Astrocyte (in vitro differentiated cells and primary cell): ENCODE results near the gene DEFB113. TPM values are rescaled to one million over a fixed set of nuclear protein-coding genes. Genes with fewer than 3 reads are reported as not detected.

Experiments
- DNase-seq: peaks from one replicate; pipeline ENCODE4 v3.0.0-alpha.2; 2010; ENCODE audit warnings: low read depth
- FAIRE-seq: peaks from 2 replicates; lab custom pipeline; 2011; peaks lifted over from hg19 to GRCh38; lab: Jason Lieb, UNC
- H2AFZ ChIP-seq: 2 replicates; pipeline ENCODE4 v1.6.0; 2012; ENCODE audit warnings: low read depth, low read length, inconsistent platforms
- H3K27ac ChIP-seq: 2 replicates; pipeline ENCODE4 v1.5.1; 2011; ENCODE audit warnings: low read depth, low read length, inconsistent platforms
- H3K27me3 ChIP-seq: 2 replicates; pipeline ENCODE4 v1.6.0; 2011; ENCODE audit warnings: low read length, inconsistent platforms; ENCODE audit not compliant: insufficient read depth
- H3K36me3 ChIP-seq: 2 replicates; pipeline ENCODE4 v1.5.1; 2011; ENCODE audit warnings: low read length, inconsistent platforms; ENCODE audit not compliant: insufficient read depth
- H3K4me1 ChIP-seq: 2 replicates; pipeline ENCODE4 v1.5.1; 2011; ENCODE audit warnings: low read length, inconsistent platforms; ENCODE audit not compliant: insufficient read depth
- H3K4me2 ChIP-seq: 2 replicates; pipeline ENCODE4 v1.6.0; 2012; ENCODE audit warnings: low read length, inconsistent platforms
- H3K4me3 ChIP-seq: 2 replicates; pipeline ENCODE4 v1.5.1; 2011; ENCODE audit warnings: low read depth, mild to moderate bottlenecking, low read length, inconsistent platforms; ENCODE audit not compliant: insufficient read depth
- H3K79me2 ChIP-seq: 2 replicates; pipeline ENCODE4 v1.6.0; 2012; ENCODE audit warnings: mild to moderate bottlenecking, low read length, inconsistent platforms; ENCODE audit not compliant: insufficient read depth
- H3K9ac ChIP-seq: 2 replicates; pipeline ENCODE4 v1.6.0; 2012; ENCODE audit warnings: mild to moderate bottlenecking, low read length, inconsistent platforms
- H3K9me3 ChIP-seq: 2 replicates; pipeline ENCODE4 v1.5.1; 2012; ENCODE audit warnings: low read depth, mild to moderate bottlenecking, low read length, inconsistent platforms; ENCODE audit not compliant: insufficient read depth
- H4K20me1 ChIP-seq: 2 replicates; pipeline ENCODE4 v1.6.0; 2012; ENCODE audit warnings: low read length, inconsistent platforms; ENCODE audit not compliant: insufficient read depth
- H3K27ac Mint-ChIP-seq: one replicate; pipeline ENCODE4 v1.8.0; 2021; ENCODE audit warnings: mild to moderate bottlenecking, mixed read lengths; ENCODE audit not compliant: unreplicated experiment
- H3K27me3 Mint-ChIP-seq: one replicate; pipeline ENCODE4 v1.8.0; 2021; ENCODE audit warnings: low read depth, mixed read lengths; ENCODE audit not compliant: unreplicated experiment
- H3K36me3 Mint-ChIP-seq: one replicate; pipeline ENCODE4 v1.8.0; 2021; ENCODE audit warnings: low read depth, mixed read lengths; ENCODE audit not compliant: unreplicated experiment
- H3K4me1 Mint-ChIP-seq: one replicate; pipeline ENCODE4 v1.8.0; 2021; ENCODE audit warnings: low read depth, mixed read lengths; ENCODE audit not compliant: unreplicated experiment
- H3K4me3 Mint-ChIP-seq: one replicate; pipeline ENCODE4 v1.8.0; 2021; ENCODE audit warnings: mild to moderate bottlenecking, moderate library complexity, mixed read lengths; ENCODE audit not compliant: unreplicated experiment
- H3K9me3 Mint-ChIP-seq: one replicate; pipeline ENCODE4 v1.8.0; 2021; ENCODE audit warnings: mild to moderate bottlenecking, mixed read lengths; ENCODE audit not compliant: unreplicated experiment
- EZH2 ChIP-seq: IDR thresholded peaks from 2 replicates; pipeline ENCODE4 v1.6.1; 2012; ENCODE audit warnings: mild to moderate bottlenecking, low read length, inconsistent platforms; ENCODE audit not compliant: insufficient read depth
- total RNA-seq: library from RNA; stranded (reverse); gene quantifications from 2 replicates; pipeline ENCODE4 v1.2.1, GENCODE V29; 2021
- TF ChIP-seq, protein P1 (sequence below): IDR thresholded peaks from 2 replicates; pipeline ENCODE4 v1.5.1; 2011; ENCODE audit warnings: low read depth, mild to moderate bottlenecking, inconsistent platforms, low read length, moderate library complexity; ENCODE audit not compliant: insufficient read depth

DEFB113 gene
- total RNA-seq, 1 donor from 2014 or later: not detected

GRCh38 chr6:49986551-49986950 lies 17.1 kb upstream of the DEFB113 start:
- no peaks in the 10 kb centered on the region for H3K4me1 Mint-ChIP-seq
- H3K4me3 ChIP-seq: no peak overlapping the region
- no peaks in the 10 kb centered on the region for H3K27me3 ChIP-seq
- H2AFZ ChIP-seq: no peak overlapping the region
- H3K9ac ChIP-seq: no peak overlapping the region
- no peak overlapping the region for H3K4me3 Mint-ChIP-seq
- H4K20me1 ChIP-seq: no peaks in the 10 kb centered on the region
- peaks cover 6% of the 10 kb centered on the region for H3K9me3 ChIP-seq
- FAIRE-seq (no peak), DNase-seq (no peak)
- no peak overlapping the region for H3K27ac Mint-ChIP-seq
- H3K9me3 Mint-ChIP-seq: no peaks in the 10 kb centered on the region
- no peak overlapping the region for H3K4me2 ChIP-seq
- H3K27ac ChIP-seq: no peak overlapping the region
- H3K79me2 ChIP-seq: no peaks in the 10 kb centered on the region
- no peaks in the 10 kb centered on the region for H3K36me3 ChIP-seq
- no peaks in the 10 kb centered on the region for H3K27me3 Mint-ChIP-seq
- TF ChIP-seq, protein P1, sequence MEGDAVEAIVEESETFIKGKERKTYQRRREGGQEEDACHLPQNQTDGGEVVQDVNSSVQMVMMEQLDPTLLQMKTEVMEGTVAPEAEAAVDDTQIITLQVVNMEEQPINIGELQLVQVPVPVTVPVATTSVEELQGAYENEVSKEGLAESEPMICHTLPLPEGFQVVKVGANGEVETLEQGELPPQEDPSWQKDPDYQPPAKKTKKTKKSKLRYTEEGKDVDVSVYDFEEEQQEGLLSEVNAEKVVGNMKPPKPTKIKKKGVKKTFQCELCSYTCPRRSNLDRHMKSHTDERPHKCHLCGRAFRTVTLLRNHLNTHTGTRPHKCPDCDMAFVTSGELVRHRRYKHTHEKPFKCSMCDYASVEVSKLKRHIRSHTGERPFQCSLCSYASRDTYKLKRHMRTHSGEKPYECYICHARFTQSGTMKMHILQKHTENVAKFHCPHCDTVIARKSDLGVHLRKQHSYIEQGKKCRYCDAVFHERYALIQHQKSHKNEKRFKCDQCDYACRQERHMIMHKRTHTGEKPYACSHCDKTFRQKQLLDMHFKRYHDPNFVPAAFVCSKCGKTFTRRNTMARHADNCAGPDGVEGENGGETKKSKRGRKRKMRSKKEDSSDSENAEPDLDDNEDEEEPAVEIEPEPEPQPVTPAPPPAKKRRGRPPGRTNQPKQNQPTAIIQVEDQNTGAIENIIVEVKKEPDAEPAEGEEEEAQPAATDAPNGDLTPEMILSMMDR: no peak
- no peak for TF ChIP-seq EZH2
- no peaks in the 10 kb centered on the region for H3K4me1 ChIP-seq
- no peaks in the 10 kb centered on the region for H3K36me3 Mint-ChIP-seq

GRCh38 chr6:49982046-49982445 lies 12.6 kb upstream of the DEFB113 start:
- H3K4me1 ChIP-seq: no peaks in the 10 kb centered on the region
- no peak overlapping the region for H3K4me2 ChIP-seq
- FAIRE-seq (no peak), DNase-seq (no peak)
- TF ChIP-seq, protein P1: no peak
- TF ChIP-seq EZH2: no peak
- no peak overlapping the region for H3K27ac ChIP-seq
- no peak overlapping the region for H3K27ac Mint-ChIP-seq
- peaks cover 3% of the 10 kb centered on the region for H3K9me3 ChIP-seq
- H3K4me3 Mint-ChIP-seq: no peak overlapping the region
- H3K79me2 ChIP-seq: no peaks in the 10 kb centered on the region
- H4K20me1 ChIP-seq: no peaks in the 10 kb centered on the region
- no peaks in the 10 kb centered on the region for H3K9me3 Mint-ChIP-seq
- no peak overlapping the region for H3K9ac ChIP-seq
- H3K27me3 ChIP-seq: no peaks in the 10 kb centered on the region
- H3K36me3 Mint-ChIP-seq: no peaks in the 10 kb centered on the region
- no peak overlapping the region for H2AFZ ChIP-seq
- no peaks in the 10 kb centered on the region for H3K36me3 ChIP-seq
- H3K4me1 Mint-ChIP-seq: no peaks in the 10 kb centered on the region
- H3K27me3 Mint-ChIP-seq: peaks cover 2% of the 10 kb centered on the region
- H3K4me3 ChIP-seq: no peak overlapping the region

- no peaks in the 10 kb centered on the region for H3K4me1 Mint-ChIP-seq
- Histone ChIP-seq H3K9ac (no peak overlapping the region), H3K4me1 (no peaks in the 10 kb centered on the region), H4K20me1 (no peaks in the 10 kb centered on the region), H3K36me3 (no peaks in the 10 kb centered on the region), H3K4me3 (no peak overlapping the region), H3K79me2 (no peaks in the 10 kb centered on the region), H3K4me2 (no peak overlapping the region), H3K9me3 (peaks cover 3% of the 10 kb centered on the region), H3K27me3 (no peaks in the 10 kb centered on the region), H3K27ac (no peak overlapping the region), H2AFZ (no peak overlapping the region)
- DNase-seq: no peak
- H3K27me3 Mint-ChIP-seq: peaks cover 3% of the 10 kb centered on the region
- no peak overlapping the region for H3K4me3 Mint-ChIP-seq
- no peaks in the 10 kb centered on the region for H3K36me3 Mint-ChIP-seq
- TF ChIP-seq EZH2: no peak
- TF ChIP-seq, protein P1: no peak
- no peak overlapping the region for H3K27ac Mint-ChIP-seq
- no peaks in the 10 kb centered on the region for H3K9me3 Mint-ChIP-seq
- FAIRE-seq: no peak
Observed at GRCh38 chr6:49980898-49981297, 11.5 kb upstream of the DEFB113 start.
